GM18502 (cell line): ENCODE results near the gene OR2V2.
A peak's percentile ranks its signal among the peaks of the same experiment; 100 is the strongest.

ENCODE experiments used
- ATAC-seq: cut with Tn5 transposase; IDR thresholded peaks from one replicate; pipeline ENCODE4 v1.9.1; 2021; ENCODE audit warnings: mild to moderate bottlenecking; ENCODE audit not compliant: unreplicated experiment, poor library complexity

OR2V2 gene

GRCh38 chr5:181138258-181138657 lies 9.1 kb upstream of the OR2V2 start:
- no peak for ATAC-seq

- no peak for ATAC-seq
Observed at GRCh38 chr5:181140766-181141165, 6.6 kb upstream of the OR2V2 start.

DNA sequence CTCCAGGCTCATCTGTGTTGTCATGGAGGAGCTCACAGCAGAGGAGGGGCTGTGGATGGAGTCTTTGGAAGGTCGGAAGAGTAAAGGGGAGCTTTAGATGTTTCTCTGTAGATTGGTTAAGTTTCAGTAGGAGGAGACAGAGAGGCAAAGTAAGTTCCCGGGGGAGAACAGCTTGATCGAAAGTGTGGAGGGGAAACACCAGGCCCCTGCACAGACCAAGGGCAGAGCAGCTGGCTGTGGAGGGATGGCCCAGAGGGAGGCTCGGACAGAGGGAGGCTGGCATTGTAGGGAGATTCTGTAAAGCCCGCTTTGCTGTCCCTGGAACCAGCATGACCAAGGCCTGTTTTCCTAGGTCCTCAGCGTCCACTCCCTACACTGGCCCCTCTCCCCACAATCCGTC lies 5.3 kb upstream of the OR2V2 start:
- no peak for ATAC-seq

GRCh38 chr5:181145133-181145532 lies 2.3 kb upstream of the OR2V2 start:
- ATAC-seq: no peak

GRCh38 chr5:181149355-181149754 lies 2.0 kb downstream of the OR2V2 start:
- no peak for ATAC-seq

DNA sequence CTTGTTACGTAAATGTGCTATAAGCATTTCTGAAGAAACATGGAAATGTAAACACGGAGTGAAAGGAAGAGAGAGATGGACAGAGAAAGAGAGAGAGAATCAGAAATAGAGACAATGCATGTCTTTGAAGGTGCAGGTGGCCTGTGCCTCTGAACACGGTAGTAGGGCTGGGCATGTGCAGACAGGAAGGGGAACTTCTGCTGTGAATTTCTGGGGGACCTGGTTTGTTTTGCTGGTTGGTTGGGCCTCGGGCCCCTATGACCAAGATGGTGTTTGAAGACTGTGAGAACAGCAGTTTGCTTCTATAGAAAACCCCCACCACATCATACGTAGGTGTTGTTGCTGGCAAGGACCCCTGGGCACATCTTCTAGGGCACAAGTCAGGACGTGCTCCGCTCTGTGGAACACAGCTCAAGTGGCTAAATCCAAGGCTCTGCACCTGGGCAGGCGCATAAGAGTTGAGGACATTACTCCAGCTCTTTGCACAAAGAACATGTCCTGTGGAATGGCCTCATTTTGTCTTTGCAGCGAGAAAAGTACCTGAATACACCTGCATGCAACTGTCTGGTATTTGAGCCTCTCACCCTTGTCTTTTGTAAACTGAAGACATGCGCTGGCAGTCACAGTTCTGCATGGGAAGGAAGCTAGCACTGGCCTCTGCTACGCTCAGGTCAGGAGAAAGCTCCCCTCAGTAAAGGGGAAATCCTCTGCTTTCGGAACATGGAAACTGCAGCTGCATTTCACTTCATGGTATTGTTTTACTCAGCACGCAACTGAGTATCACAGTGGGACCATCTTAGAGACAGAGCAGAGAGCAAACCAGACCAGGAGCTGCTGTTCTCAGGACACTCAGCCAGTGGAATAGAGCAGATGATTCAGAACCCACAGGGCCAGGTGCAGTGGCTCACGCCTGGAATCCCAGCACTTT lies 2.7 kb downstream of the OR2V2 start:
- no peak for ATAC-seq

- no peak for ATAC-seq
Observed at GRCh38 chr5:181151146-181151545, 3.8 kb downstream of the OR2V2 start.

DNA sequence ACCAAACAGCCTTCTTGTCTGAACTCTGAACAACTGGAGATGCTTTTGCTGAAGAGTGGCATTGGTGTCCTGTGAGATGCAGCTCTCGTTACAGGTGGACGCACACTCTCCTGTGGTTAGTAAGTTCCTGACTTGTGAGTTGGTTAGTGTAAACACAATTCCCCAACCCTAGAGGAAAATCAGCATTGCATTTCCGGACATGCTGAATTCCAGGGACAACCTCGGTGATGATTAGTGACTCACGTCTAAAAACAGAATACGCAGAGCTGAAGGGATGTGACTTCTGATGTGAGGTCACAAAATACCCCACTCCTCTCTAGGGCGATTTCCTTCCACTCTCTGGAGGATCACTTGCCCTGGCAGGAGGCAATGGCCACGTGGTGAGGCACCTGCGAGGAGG lies 5.0 kb downstream of the OR2V2 start:
- ATAC-seq: no peak

- ATAC-seq: no peak
Observed at GRCh38 chr5:181153814-181154213, 6.4 kb downstream of the OR2V2 start.

DNA sequence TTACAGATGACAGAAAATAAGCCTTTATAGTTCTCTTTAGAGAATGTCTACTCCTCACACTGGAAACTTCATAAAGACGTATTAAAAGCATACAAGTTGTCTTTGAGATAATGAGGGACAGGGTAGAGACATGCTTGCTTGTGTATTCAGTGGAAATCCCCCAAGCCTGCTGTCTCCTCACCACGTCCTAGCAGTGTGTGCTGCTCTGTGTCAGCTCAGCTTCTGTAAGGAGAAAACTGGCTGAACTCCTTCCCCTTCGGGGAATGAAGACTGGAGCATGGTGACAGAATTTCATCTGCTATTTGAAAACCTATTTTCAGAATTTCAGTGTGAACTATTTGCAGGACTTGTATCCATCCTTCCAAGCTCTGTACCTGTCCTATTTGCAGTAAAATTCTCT lies 9.4 kb downstream of the OR2V2 start:
- ATAC-seq: no peak

DNA sequence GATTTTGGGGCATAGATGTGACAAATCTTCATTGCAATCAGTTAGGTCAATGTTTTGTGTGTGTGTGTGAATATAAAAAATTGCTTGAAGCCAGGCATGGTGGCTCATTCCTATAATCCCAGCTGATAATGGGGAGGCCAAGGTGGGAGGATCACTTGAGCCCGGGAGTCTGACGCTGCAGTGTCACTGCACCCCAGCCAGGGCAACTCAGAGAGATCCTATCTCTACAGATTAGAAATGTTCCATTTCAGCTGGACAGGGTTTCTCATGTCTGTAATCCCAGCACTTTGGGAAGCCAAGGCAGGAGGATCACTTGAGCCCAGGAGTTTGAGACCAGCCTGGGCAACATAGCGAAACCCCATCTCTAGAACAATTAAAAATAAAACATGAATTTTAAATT lies 11.5 kb downstream of the OR2V2 start:
- no peak for ATAC-seq

DNA sequence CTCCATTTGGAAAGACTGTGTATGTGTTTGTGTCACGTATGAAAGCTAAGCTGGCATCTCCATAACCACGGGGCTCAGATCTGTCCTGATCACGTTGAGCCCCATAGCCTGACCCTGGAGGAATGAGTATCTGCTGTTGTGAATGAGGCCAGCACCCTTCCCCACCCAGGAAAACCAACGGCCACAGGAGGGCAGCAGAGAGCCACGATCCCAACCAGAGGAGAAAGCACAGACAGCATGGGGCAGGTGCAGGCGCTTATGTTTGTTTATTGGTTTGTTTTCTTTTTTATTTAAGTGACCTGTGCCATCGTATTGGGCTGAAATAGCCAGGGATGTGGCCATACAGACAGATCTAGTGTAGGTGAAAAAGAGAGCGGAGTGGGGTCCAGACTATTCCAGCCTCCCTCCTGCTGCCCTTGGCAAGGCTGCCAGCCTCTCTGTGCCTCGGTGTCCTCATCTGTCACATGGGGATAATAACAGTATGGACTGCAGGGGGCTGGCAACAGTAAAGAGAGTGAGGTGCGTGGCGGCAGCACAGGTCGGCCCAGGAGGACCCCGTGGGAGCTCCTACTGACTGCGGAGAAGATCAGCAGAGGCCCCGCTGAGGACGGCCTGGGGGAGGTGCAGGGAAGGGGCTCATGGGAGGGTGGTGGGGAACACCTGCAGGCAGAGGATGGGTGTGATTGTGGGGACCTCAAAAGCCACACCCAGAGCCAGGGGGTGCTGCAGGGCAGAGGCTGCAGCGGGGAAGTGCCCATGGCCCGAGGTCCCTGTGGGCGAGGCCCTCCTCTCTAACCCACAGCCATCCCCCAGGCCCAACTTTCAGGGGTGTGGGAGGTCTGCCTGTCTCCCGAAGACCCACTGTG lies 12.1 kb downstream of the OR2V2 start:
- ATAC-seq: peak; percentile 62

GRCh38 chr5:181160152-181160754 lies 12.9 kb downstream of the OR2V2 start:
- ATAC-seq: peak; percentile 59

DNA sequence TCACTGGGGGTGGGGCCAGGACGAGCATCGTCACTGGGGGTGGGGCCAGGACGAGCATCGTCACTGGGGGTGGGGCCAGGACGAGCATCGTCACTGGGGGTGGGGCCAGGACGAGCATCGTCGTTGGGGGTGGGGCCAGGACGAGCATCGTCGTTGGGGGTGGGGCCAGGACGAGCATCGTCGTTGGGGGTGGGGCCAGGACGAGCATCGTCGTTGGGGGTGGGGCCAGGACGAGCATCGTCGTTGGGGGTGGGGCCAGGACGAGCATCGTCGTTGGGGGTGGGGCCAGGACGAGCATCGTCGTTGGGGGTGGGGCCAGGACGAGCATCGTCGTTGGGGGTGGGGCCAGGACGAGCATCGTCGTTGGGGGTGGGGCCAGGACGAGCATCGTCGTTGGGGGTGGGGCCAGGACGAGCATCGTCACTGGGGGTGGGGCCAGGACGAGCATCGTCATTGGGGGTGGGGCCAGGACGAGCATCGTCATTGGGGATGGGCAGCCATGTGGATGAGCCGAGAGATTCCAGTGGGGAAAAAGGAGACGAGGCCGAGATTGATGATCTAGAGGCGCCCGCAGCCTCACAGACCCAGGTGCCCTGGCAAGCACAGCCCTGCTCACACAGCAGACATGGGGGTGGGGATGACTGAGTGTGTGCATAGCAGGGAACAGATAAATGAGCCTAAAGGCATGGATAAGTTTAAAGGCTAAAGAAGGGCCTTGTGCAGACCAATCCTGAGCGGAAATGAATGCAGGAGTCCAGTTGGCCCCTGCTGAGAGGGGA lies 13.6 kb downstream of the OR2V2 start:
- peak; percentile 37 for ATAC-seq

DNA sequence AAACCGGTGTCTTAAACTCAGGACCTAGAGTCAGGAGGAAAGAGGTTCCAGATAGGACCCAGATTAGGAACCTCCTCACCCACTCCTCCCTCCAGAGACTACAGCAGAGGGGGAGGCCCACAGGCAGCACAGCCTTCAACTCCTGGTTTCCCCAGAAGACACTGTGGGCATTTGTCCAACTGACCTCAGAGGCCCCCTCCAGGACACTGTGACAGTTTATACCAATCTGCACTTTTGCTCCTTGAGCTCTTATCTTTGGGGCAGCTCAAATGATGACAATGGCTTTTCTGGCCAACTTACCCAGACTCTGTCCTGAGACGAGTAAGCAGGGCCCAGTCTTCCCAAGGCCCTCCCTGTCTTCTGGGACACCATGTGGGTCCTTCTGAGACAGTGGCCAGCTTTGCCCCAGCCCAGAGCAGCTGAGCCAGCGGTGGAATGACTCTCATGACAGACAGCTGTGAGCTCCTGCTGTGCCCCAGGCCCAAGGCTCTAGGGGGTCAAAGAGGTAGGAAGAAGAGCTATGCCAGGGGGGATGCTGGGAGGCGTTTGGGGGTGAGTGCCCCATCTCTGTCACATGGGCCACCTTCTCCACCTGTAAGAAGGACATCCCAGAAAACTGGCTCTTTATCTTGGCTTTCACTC lies 14.3 kb downstream of the OR2V2 start:
- peak; percentile 13 for ATAC-seq

- no peak for ATAC-seq
Observed at GRCh38 chr5:181163487-181164075, 16.2 kb downstream of the OR2V2 start.

DNA sequence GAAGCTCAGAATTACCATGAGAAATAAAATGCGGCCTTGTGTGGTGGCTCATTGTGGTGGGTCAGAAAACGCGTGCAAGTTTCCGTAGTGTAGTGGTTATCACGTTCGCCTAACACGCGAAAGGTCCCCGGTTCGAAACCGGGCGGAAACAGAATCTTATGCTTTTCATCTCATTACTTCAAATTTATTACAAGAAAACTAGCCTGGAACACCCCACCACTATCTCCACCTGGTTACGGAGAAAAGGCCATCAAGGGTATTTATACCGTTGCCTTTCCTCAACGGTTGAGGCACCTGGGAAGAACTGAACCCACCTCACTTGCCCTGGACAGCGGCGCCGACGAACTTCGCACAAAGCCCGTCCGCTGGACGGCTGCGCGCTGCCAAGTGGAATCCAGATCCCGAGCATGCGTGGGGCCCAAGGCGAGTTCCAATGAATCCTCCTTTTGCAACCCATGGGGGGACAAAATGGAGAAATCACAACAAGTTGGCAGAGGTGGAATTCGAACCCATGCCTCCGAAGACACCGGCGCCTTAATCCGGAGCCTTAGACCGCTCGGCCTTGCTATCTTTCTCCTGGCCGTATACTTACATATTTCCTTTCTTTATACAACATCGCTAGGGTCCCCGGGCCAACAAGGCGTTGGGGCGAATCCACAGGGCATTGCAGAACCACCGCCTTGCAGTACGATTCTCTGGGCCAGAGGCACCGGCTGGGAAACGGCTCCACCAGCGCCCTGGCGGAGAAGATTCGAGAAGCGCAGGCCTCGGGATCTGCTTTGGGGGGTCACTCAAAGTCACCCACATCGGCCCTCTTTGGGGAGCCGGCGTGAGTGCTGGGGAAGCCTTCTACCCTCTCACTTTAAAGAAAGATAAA lies 16.9 kb downstream of the OR2V2 start:
- ATAC-seq: no peak
